ENCODE results near the gene SHISA9.

SHISA9 gene

GRCh38 chr16:13207151-13207550 lies 305.8 kb downstream of the SHISA9 start:
- no peak overlapping the region for H3K4me3 ChIP-seq (ENCODE audit: low read depth, low read length)
- DNase-seq (ENCODE audit: low read depth): no peak
- no peak for TF ChIP-seq CTCF (conservative IDR thresholded peaks at IDR 0.05; ENCODE audit: low read depth, low read length)

- no peak for TF ChIP-seq CTCF (conservative IDR thresholded peaks at IDR 0.05; ENCODE audit: low read depth, low read length)
- DNase-seq (ENCODE audit: low read depth): no peak
- H3K4me3 ChIP-seq (ENCODE audit: low read depth, low read length): no peak overlapping the region
Measured at GRCh38 chr16:13223666-13224065, 322.3 kb downstream of the SHISA9 start.

GRCh38 chr16:13229039-13229438 lies 327.6 kb downstream of the SHISA9 start:
- DNase-seq (ENCODE audit: low read depth): no peak
- no peak for TF ChIP-seq CTCF (conservative IDR thresholded peaks at IDR 0.05; ENCODE audit: low read depth, low read length)
- no peak overlapping the region for H3K4me3 ChIP-seq (ENCODE audit: low read depth, low read length)

GRCh38 chr16:13231365-13231764 lies 330.0 kb downstream of the SHISA9 start:
- no peak for TF ChIP-seq CTCF (conservative IDR thresholded peaks at IDR 0.05; ENCODE audit: low read depth, low read length)
- no peak overlapping the region for H3K4me3 ChIP-seq (ENCODE audit: low read depth, low read length)
- no peak for DNase-seq (ENCODE audit: low read depth)

GRCh38 chr16:13234999-13235398 lies 333.6 kb downstream of the SHISA9 start:
- DNase-seq (ENCODE audit: low read depth): no peak
- no peak overlapping the region for H3K4me3 ChIP-seq (ENCODE audit: low read depth, low read length)
- TF ChIP-seq CTCF (conservative IDR thresholded peaks at IDR 0.05; ENCODE audit: low read depth, low read length): no peak

- no peak for DNase-seq (ENCODE audit: low read depth)
- no peak for TF ChIP-seq CTCF (conservative IDR thresholded peaks at IDR 0.05; ENCODE audit: low read depth, low read length)
- no peak overlapping the region for H3K4me3 ChIP-seq (ENCODE audit: low read depth, low read length)
Measured at GRCh38 chr16:13236308-13236707, 334.9 kb downstream of the SHISA9 start.

GRCh38 chr16:13238182-13238581 lies 336.8 kb downstream of the SHISA9 start:
- H3K4me3 ChIP-seq (ENCODE audit: low read depth, low read length): no peak overlapping the region
- no peak for DNase-seq (ENCODE audit: low read depth)
- no peak for TF ChIP-seq CTCF (conservative IDR thresholded peaks at IDR 0.05; ENCODE audit: low read depth, low read length)

Data from choroid plexus epithelial cell (primary cell).